ENCODE measurements around the gene CYB561D1. TPM values are rescaled to one million over a fixed set of nuclear protein-coding genes. Genes with fewer than 3 reads are reported as not detected.

Gene CYB561D1
- total and polyA plus RNA-seq, 2 of the 8 experiments (the other 6 are each of a cell fraction or from before 2014, with no cell fraction given): 3.6 to 3.8 TPM

DNA sequence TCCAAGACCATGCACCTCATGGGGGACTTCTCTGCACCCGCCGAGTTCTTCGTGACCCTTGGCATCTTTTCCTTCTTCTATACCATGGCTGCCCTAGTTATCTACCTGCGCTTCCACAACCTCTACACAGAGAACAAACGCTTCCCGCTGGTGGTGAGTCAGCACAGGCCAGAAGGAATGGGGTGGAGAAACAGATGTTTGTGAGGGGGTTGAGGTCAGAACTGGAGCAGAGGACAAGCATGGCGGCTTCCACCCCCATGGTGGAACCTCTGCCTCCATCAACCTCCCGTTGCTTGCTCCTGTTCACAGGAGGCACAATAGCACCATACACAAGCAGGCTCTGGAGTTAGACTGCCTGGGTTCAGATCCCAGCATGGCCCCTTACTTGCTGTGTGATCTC lies 17.1 kb upstream of the CYB561D1 start:
- H4K91ac ChIP-seq (replicated peaks; ENCODE audit: insufficient read length, low read length): no peak overlapping the region
- no peak for DNase-seq (ENCODE audit: low read depth in 1 of 2, low spot score in 2 of 2)
- POLR2A ChIA-PET (ENCODE audit: partially characterized antibody): no interaction called here
- TF ChIP-seq HDAC2 (IDR thresholded peaks at IDR 0.05; ENCODE audit: borderline replicate concordance in 1 of 2, low read depth in 2 of 2, low read length in 2 of 2) (no peak), SRF (IDR thresholded peaks at IDR 0.05; ENCODE audit: low read depth, low read length) (no peak), E2F6 (IDR thresholded peaks at IDR 0.05) (no peak), KDM5A (IDR thresholded peaks at IDR 0.05; ENCODE audit: low read length) (no peak), JUN (IDR thresholded peaks at IDR 0.05; ENCODE audit: low read depth, low read length) (no peak), CTCF (IDR thresholded peaks at IDR 0.05; ENCODE audit: control extremely low read depth in 1 of 3, insufficient read depth in 1 of 3, low read depth in 1 of 3, low read length in 3 of 3) (no peak), RNF2 (IDR thresholded peaks at IDR 0.05; ENCODE audit: borderline replicate concordance, low read depth, low read length, missing control alignments, poor library complexity, severe bottlenecking) (no peak), SAP30 (IDR thresholded peaks at IDR 0.05; ENCODE audit: insufficient read depth, insufficient replicate concordance, low read length) (no peak), HDAC6 (IDR thresholded peaks at IDR 0.05; ENCODE audit: low read depth, low read length) (no peak), SP1 (IDR thresholded peaks at IDR 0.05; ENCODE audit: low read depth, low read length) (no peak)

More for the DNA sequence above, 17.1 kb upstream of the CYB561D1 start:
- no peak overlapping the region for H2AK5ac ChIP-seq (ENCODE audit: low read depth, low read length)
- H3K79me1 ChIP-seq (ENCODE audit: low read depth, low read length): no peaks in the 10 kb centered on the region
- peaks cover 0 to 5% (median under 1%) of the 10 kb centered on the region in 4 experiments; a peak in 3 of 7 replicates for H3K27me3 ChIP-seq (replicated peaks in 1 of 4; ENCODE audit: control insufficient read depth in 3 of 4, extremely low read depth in 1 of 4, insufficient read depth in 3 of 4, low read length in 3 of 4)
- no peaks in the 10 kb centered on the region for H3K79me2 ChIP-seq (ENCODE audit: control insufficient read depth in 1 of 2, insufficient read depth in 2 of 2, low read length in 2 of 2)
- H3K23me2 ChIP-seq (ENCODE audit: low read depth, low read length): no peaks in the 10 kb centered on the region
- no peaks in the 10 kb centered on the region for H3K4me1 ChIP-seq (replicated peaks in 1 of 4; ENCODE audit: control insufficient read depth in 3 of 4, insufficient read depth in 4 of 4, low read length in 3 of 4)
- no peak overlapping the region for H2BK5ac ChIP-seq (ENCODE audit: low read depth, low read length)
- CTCF ChIA-PET (ENCODE audit: partially characterized antibody): interaction anchor here (0.6 to 9.8 kb wide), 5 partner anchors 15 to 500 kb away, joined by 3 to 95 read pairs (median 3); partner anchors contain the start of gene CYB561D1
- no peak overlapping the region for H2BK20ac ChIP-seq (ENCODE audit: low read length)
- H3K14ac ChIP-seq (ENCODE audit: insufficient read length): no peak overlapping the region
- H3K9ac ChIP-seq (replicated peaks in 1 of 4; ENCODE audit: extremely low read depth in 1 of 4, low read depth in 3 of 4, low read length in 3 of 4): no peak overlapping the region
- H3K23ac ChIP-seq (ENCODE audit: insufficient read length): no peak overlapping the region
- H2BK12ac ChIP-seq (ENCODE audit: low read depth, low read length): no peak overlapping the region
- WGBS, 2 experiments (ENCODE audit: extremely low coverage in 1 of 2, insufficient coverage in 1 of 2, insufficient read length in 1 of 2, insufficient replicate concordance in 2 of 2, low coverage in 1 of 2, low lambda C conversion rate in 2 of 2, missing lambda C conversion rate in 1 of 2): 89% methylated on average over 8 of the region's 8 CpGs; no CpG with 5 or more reads in 1 of the 2 experiments
- peaks cover 0 to 2% of the 10 kb centered on the region in 2 experiments for H4K20me1 ChIP-seq (replicated peaks in 1 of 2; ENCODE audit: control insufficient read depth in 1 of 2, insufficient read depth in 2 of 2, low read length in 2 of 2)
- no peak overlapping the region for H2BK15ac ChIP-seq (ENCODE audit: low read length)
- no peak overlapping the region for H3K56ac ChIP-seq (replicated peaks; ENCODE audit: insufficient read length, low read depth, low read length)
- no peak overlapping the region for H4K5ac ChIP-seq (ENCODE audit: insufficient read length, low read depth, low read length)
- H3K27ac ChIP-seq (ENCODE audit: low read depth, low read length): no peak overlapping the region
- no peak overlapping the region for H3K4me2 ChIP-seq (ENCODE audit: insufficient read depth in 1 of 2, low read depth in 2 of 2, low read length in 2 of 2)
- no peak for FAIRE-seq
- H3K9me3 ChIP-seq (ENCODE audit: insufficient read depth in 2 of 2, low read depth in 1 of 2, low read length in 1 of 2): no peaks in the 10 kb centered on the region
- no peak overlapping the region for H3K18ac ChIP-seq (ENCODE audit: extremely low read depth, low read length)
- H3K4me3 ChIP-seq (ENCODE audit: extremely low read depth in 1 of 4, insufficient read depth in 2 of 4, low read depth in 3 of 4, low read length in 4 of 4): no peak overlapping the region
- H2AFZ ChIP-seq (ENCODE audit: low read length): no peak overlapping the region
- no peaks in the 10 kb centered on the region for H3K36me3 ChIP-seq (ENCODE audit: control insufficient read depth in 2 of 4, insufficient read depth in 4 of 4, low read length in 3 of 4)
- no peak overlapping the region for H3K4ac ChIP-seq (replicated peaks; ENCODE audit: insufficient read length, low read depth, low read length)
- H2BK120ac ChIP-seq (replicated peaks; ENCODE audit: low read depth, low read length): no peak overlapping the region
- H4K8ac ChIP-seq (ENCODE audit: extremely low read depth, insufficient read depth, low read length): no peak overlapping the region

Data from H1 (cell line).